ENCODE measurements around the gene VCL. TPM values are rescaled to one million over a fixed set of nuclear protein-coding genes. Genes with fewer than 3 reads are reported as not detected.

VCL gene
- polyA plus RNA-seq, 1 donor from 2014 or later = 11.2 TPM

GRCh38 chr10:74164716-74165529, 167.0 kb downstream of the VCL start:
- Histone ChIP-seq H4K20me1 (ENCODE audit: insufficient read depth) (no peaks in the 10 kb centered on the region), H3K9ac (ENCODE audit: low read length) (no peak overlapping the region), H3K4me2 (ENCODE audit: low read length) (no peak overlapping the region), H3K4me3 (ENCODE audit: low read length) (no peak overlapping the region), H2AFZ (ENCODE audit: low read depth, low read length) (no peak overlapping the region), H3K27me3 (ENCODE audit: insufficient read depth, low read depth, low read length) (no peaks in the 10 kb centered on the region), H3K9me2 (ENCODE audit: insufficient read depth, low read length) (no peaks in the 10 kb centered on the region), H3K79me2 (replicated peaks; ENCODE audit: insufficient read depth, low read length) (no peaks in the 10 kb centered on the region), H3F3A (ENCODE audit: insufficient read depth, low read length, poor library complexity, severe bottlenecking) (no peaks in the 10 kb centered on the region), H3K9me3 (ENCODE audit: low read length) (no peaks in the 10 kb centered on the region), H3K36me3 (ENCODE audit: insufficient read depth, low read length) (no peaks in the 10 kb centered on the region), H3K27ac (ENCODE audit: low read length) (no peak overlapping the region)
- TF ChIP-seq CTCF (IDR thresholded peaks at IDR 0.05; ENCODE audit: poor library complexity, severe bottlenecking) = no peak
- no peak for TF ChIP-seq POLR2AphosphoS5 (IDR thresholded peaks at IDR 0.05)
- no peak for TF ChIP-seq EP300 (conservative IDR thresholded peaks at IDR 0.05; ENCODE audit: poor library complexity, severe bottlenecking)
- TF ChIP-seq RAD21 (conservative IDR thresholded peaks at IDR 0.05) = no peak
- no peak for TF ChIP-seq SMC3 (conservative IDR thresholded peaks at IDR 0.05; ENCODE audit: poor library complexity)
- TF ChIP-seq REST (IDR thresholded peaks at IDR 0.05; ENCODE audit: borderline replicate concordance) = no peak
- no peak for TF ChIP-seq TAF1 (IDR thresholded peaks at IDR 0.05; ENCODE audit: low read depth)
- no peak for TF ChIP-seq MXI1 (conservative IDR thresholded peaks at IDR 0.05; ENCODE audit: poor library complexity, severe bottlenecking)
- no peak for TF ChIP-seq EZH2 (IDR thresholded peaks at IDR 0.05; ENCODE audit: borderline replicate concordance, insufficient read depth, low read length, poor library complexity, severe bottlenecking)

GRCh38 chr10:74165530-74165901, 167.6 kb downstream of the VCL start:
- Histone ChIP-seq H3K4me3 (ENCODE audit: low read length) (no peak overlapping the region), H4K20me1 (ENCODE audit: insufficient read depth) (no peaks in the 10 kb centered on the region), H3K79me2 (replicated peaks; ENCODE audit: insufficient read depth, low read length) (no peaks in the 10 kb centered on the region), H3K9me2 (ENCODE audit: insufficient read depth, low read length) (no peaks in the 10 kb centered on the region), H3K27ac (ENCODE audit: low read length) (no peak overlapping the region), H3K27me3 (ENCODE audit: insufficient read depth, low read depth, low read length) (no peaks in the 10 kb centered on the region), H3K9me3 (ENCODE audit: low read length) (no peaks in the 10 kb centered on the region), H3K4me2 (ENCODE audit: low read length) (no peak overlapping the region), H3F3A (ENCODE audit: insufficient read depth, low read length, poor library complexity, severe bottlenecking) (no peaks in the 10 kb centered on the region), H3K9ac (ENCODE audit: low read length) (no peak overlapping the region), H3K36me3 (ENCODE audit: insufficient read depth, low read length) (no peaks in the 10 kb centered on the region), H2AFZ (ENCODE audit: low read depth, low read length) (no peak overlapping the region)
- TF ChIP-seq TAF1 (IDR thresholded peaks at IDR 0.05; ENCODE audit: low read depth) (no peak), MXI1 (conservative IDR thresholded peaks at IDR 0.05; ENCODE audit: poor library complexity, severe bottlenecking) (no peak), POLR2AphosphoS5 (IDR thresholded peaks at IDR 0.05) (no peak), CTCF (IDR thresholded peaks at IDR 0.05; ENCODE audit: poor library complexity, severe bottlenecking) (no peak), EP300 (conservative IDR thresholded peaks at IDR 0.05; ENCODE audit: poor library complexity, severe bottlenecking) (no peak), EZH2 (IDR thresholded peaks at IDR 0.05; ENCODE audit: borderline replicate concordance, insufficient read depth, low read length, poor library complexity, severe bottlenecking) (no peak), SMC3 (conservative IDR thresholded peaks at IDR 0.05; ENCODE audit: poor library complexity) (no peak), REST (IDR thresholded peaks at IDR 0.05; ENCODE audit: borderline replicate concordance) (no peak), RAD21 (conservative IDR thresholded peaks at IDR 0.05) (no peak)
